ENCODE results near the gene ABCC2. TPM values are rescaled to one million over a fixed set of nuclear protein-coding genes. Genes with fewer than 3 reads are reported as not detected.

The ABCC2 gene
- total and polyA plus RNA-seq, 2 donors (not counting 1 experiment from before 2014, with no cell fraction given), result 4.2 to 7.0 TPM

DNA sequence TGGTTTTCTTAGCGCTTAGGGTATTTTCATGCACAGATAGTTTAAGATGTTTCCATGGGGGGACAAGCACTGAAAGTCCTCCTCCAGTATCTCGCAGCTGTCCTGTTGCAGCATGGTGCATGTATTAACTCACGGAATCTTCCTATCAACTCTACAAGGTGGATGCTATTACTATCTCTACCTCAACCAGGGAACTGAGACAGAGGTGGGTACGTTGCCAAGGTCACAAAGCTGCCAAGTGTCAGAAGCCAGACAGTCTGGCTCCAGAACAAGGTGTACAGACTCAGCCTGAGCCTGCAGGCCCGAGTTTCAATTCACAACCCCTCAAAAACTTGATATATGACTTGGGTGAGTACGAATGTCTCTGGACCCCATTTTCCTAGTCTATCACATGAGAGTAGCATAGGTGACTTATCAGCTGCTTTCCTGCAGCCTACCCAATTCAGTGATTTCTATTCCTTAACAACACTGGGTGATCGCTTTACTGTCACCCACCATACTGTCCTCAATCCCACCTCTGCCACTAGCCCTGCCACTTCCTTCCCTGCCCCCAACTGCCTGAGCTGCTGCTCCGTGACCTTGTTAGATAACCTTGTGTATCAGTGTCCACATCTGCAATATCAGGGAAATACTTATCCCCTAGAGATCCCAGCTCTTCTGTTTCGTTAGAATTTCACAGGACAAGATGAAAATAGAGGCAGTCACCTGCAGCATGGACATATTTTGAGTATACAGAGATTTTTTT is 92.1 kb downstream of the ABCC2 start:
- Histone ChIP-seq H3K4me2 (replicated peaks; ENCODE audit: low read depth, low read length, poor library complexity, severe bottlenecking) (no peak overlapping the region), H3K4me3 (ENCODE audit: control extremely low read depth in 1 of 5, extremely low read depth in 1 of 5, insufficient read depth in 1 of 5, low read depth in 2 of 5, low read length in 4 of 5) (no peak overlapping the region), H3K36me3 (replicated peaks in 1 of 2; ENCODE audit: control extremely low read depth in 1 of 2, control insufficient read depth in 1 of 2, extremely low read depth in 1 of 2, insufficient read depth in 2 of 2, low read length in 1 of 2) (peaks cover 0 to 37% of the 10 kb centered on the region in 2 experiments), H2AFZ (ENCODE audit: insufficient read depth, low read depth, low read length, poor library complexity, severe bottlenecking) (no peak overlapping the region), H3K27ac (ENCODE audit: low read length in 2 of 2) (no peak overlapping the region), H3K4me1 (ENCODE audit: control insufficient read depth in 2 of 2, insufficient read depth in 2 of 2, low read length in 2 of 2) (no peaks in the 10 kb centered on the region), H4K20me1 (ENCODE audit: control insufficient read depth, insufficient read depth, low read length, poor library complexity, severe bottlenecking) (no peaks in the 10 kb centered on the region), H3K9me3 (ENCODE audit: control extremely low read depth in 1 of 3, control insufficient read depth in 2 of 3, insufficient read depth in 1 of 3, low read length in 2 of 3) (peaks cover 0 to 2% (median 0%) of the 10 kb centered on the region in 3 donors), H3K9ac (ENCODE audit: low read length) (no peak overlapping the region), H3K27me3 (replicated peaks in 1 of 4; ENCODE audit: control extremely low read depth in 1 of 4, control insufficient read depth in 3 of 4, insufficient read depth in 4 of 4, low read length in 3 of 4) (peaks cover 0 to 10% (median under 1%) of the 10 kb centered on the region in 4 experiments), H3K79me2 (ENCODE audit: control insufficient read depth, insufficient read depth, low read length) (no peaks in the 10 kb centered on the region)
- POLR2A ChIA-PET, result no interaction called here
- Mint-ChIP-seq H3K27me3 (peaks cover 7% of the 10 kb centered on the region), H3K4me3 (no peak overlapping the region), H3K9me3 (ENCODE audit: insufficient read depth) (no peaks in the 10 kb centered on the region), H3K27ac (no peak overlapping the region), H3K4me1 (no peaks in the 10 kb centered on the region)
- ATAC-seq (ENCODE audit: low read depth) (no peak), DNase-seq (no peak)
- TF ChIP-seq, protein P1, sequence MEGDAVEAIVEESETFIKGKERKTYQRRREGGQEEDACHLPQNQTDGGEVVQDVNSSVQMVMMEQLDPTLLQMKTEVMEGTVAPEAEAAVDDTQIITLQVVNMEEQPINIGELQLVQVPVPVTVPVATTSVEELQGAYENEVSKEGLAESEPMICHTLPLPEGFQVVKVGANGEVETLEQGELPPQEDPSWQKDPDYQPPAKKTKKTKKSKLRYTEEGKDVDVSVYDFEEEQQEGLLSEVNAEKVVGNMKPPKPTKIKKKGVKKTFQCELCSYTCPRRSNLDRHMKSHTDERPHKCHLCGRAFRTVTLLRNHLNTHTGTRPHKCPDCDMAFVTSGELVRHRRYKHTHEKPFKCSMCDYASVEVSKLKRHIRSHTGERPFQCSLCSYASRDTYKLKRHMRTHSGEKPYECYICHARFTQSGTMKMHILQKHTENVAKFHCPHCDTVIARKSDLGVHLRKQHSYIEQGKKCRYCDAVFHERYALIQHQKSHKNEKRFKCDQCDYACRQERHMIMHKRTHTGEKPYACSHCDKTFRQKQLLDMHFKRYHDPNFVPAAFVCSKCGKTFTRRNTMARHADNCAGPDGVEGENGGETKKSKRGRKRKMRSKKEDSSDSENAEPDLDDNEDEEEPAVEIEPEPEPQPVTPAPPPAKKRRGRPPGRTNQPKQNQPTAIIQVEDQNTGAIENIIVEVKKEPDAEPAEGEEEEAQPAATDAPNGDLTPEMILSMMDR (IDR thresholded peaks at IDR 0.05), result no peak
- no peak for TF ChIP-seq EZH2 (IDR thresholded peaks at IDR 0.05; ENCODE audit: borderline replicate concordance, insufficient read depth, low read depth, low read length, poor library complexity, severe bottlenecking)
- 94% methylated on average over 7 of the region's 9 CpGs for WGBS (ENCODE audit: insufficient coverage)
- CTCF ChIA-PET, result interaction anchor here (0.6 to 1.6 kb wide), 3 partner anchors 18 to 29 kb away, joined by 3 to 5 read pairs (median 3); no protein-coding TSS in a partner anchor
- intact Hi-C loops (cut with micrococcal nuclease), result no loop called here

DNA sequence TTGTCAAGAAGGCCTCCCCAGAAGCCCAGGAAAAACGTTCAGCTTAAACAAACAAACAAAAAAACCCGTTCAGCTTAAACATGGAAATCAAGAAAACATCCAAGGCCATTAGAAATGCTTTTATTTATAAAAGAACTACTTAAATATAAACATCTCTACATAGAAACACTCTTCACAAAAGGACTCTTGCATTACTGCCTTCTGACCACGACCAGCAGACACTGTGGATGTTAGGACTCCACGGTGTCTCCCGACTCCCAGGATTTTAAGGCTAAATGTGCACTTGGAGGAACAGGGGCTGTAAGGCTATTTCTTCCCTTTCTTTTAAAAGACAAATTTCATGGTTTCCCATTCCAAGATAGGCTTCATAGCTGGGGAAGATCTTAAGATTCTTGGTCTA is 93.0 kb downstream of the ABCC2 start:
- CTCF ChIA-PET, result interaction anchor here (0.7 to 1.6 kb wide), 3 partner anchors 27 to 170 kb away, joined by 3 to 5 read pairs (median 3); no protein-coding TSS in a partner anchor
- DNase-seq (no peak), ATAC-seq (ENCODE audit: low read depth) (no peak)
- Histone ChIP-seq H3K36me3 (replicated peaks in 1 of 2; ENCODE audit: control extremely low read depth in 1 of 2, control insufficient read depth in 1 of 2, extremely low read depth in 1 of 2, insufficient read depth in 2 of 2, low read length in 1 of 2) (peaks cover 0 to 46% of the 10 kb centered on the region in 2 experiments), H2AFZ (ENCODE audit: insufficient read depth, low read depth, low read length, poor library complexity, severe bottlenecking) (no peak overlapping the region), H3K4me2 (replicated peaks; ENCODE audit: low read depth, low read length, poor library complexity, severe bottlenecking) (no peak overlapping the region), H3K4me1 (ENCODE audit: control insufficient read depth in 2 of 2, insufficient read depth in 2 of 2, low read length in 2 of 2) (no peaks in the 10 kb centered on the region), H3K79me2 (ENCODE audit: control insufficient read depth, insufficient read depth, low read length) (no peaks in the 10 kb centered on the region), H3K27me3 (replicated peaks in 1 of 4; ENCODE audit: control extremely low read depth in 1 of 4, control insufficient read depth in 3 of 4, insufficient read depth in 4 of 4, low read length in 3 of 4) (peaks cover 0 to 4% (median 0%) of the 10 kb centered on the region in 4 experiments), H3K4me3 (ENCODE audit: control extremely low read depth in 1 of 5, extremely low read depth in 1 of 5, insufficient read depth in 1 of 5, low read depth in 2 of 5, low read length in 4 of 5) (no peak overlapping the region), H3K27ac (ENCODE audit: low read length in 2 of 2) (no peak overlapping the region), H3K9ac (ENCODE audit: low read length) (no peak overlapping the region), H3K9me3 (ENCODE audit: control extremely low read depth in 1 of 3, control insufficient read depth in 2 of 3, insufficient read depth in 1 of 3, low read length in 2 of 3) (no peaks in the 10 kb centered on the region), H4K20me1 (ENCODE audit: control insufficient read depth, insufficient read depth, low read length, poor library complexity, severe bottlenecking) (no peaks in the 10 kb centered on the region)
- POLR2A ChIA-PET, result no interaction called here
- no peak overlapping the region for H3K27ac Mint-ChIP-seq
- no peak for TF ChIP-seq EZH2 (IDR thresholded peaks at IDR 0.05; ENCODE audit: borderline replicate concordance, insufficient read depth, low read depth, low read length, poor library complexity, severe bottlenecking)
- TF ChIP-seq, protein P1 (IDR thresholded peaks at IDR 0.05), result no peak
- no peaks in the 10 kb centered on the region for H3K9me3 Mint-ChIP-seq (ENCODE audit: insufficient read depth)
- H3K4me3 Mint-ChIP-seq, result no peak overlapping the region
- intact Hi-C loops (cut with micrococcal nuclease), result no loop called here
- peaks cover 7% of the 10 kb centered on the region for H3K27me3 Mint-ChIP-seq
- no CpG with 5 or more reads among the region's 5 CpGs for WGBS (ENCODE audit: insufficient coverage)
- no peaks in the 10 kb centered on the region for H3K4me1 Mint-ChIP-seq
